Muscle of leg (tissue), 11 donors: ENCODE measurements around the gene ADGRD2. TPM values are rescaled to one million over a fixed set of nuclear protein-coding genes. Genes with fewer than 3 reads are reported as not detected.

Experiments used
- DNase-seq: peaks from one replicate; pipeline ENCODE4 v3.0.0; 2013
- H3K27ac ChIP-seq: one replicate; pipeline ENCODE4 v1.5.1; 2013; ENCODE audit warnings: mild to moderate bottlenecking, low read length, control low read depth
- H3K27me3 ChIP-seq: one replicate; pipeline ENCODE4 v1.6.1; 2013; ENCODE audit warnings: low read length; ENCODE audit not compliant: control insufficient read depth, insufficient read depth
- H3K36me3 ChIP-seq: one replicate; pipeline ENCODE4 v1.6.1; 2013; ENCODE audit warnings: low read length; ENCODE audit not compliant: control insufficient read depth, insufficient read depth
- H3K4me1 ChIP-seq: one replicate; pipeline ENCODE4 v1.6.1; 2013; ENCODE audit warnings: low read length; ENCODE audit not compliant: control insufficient read depth, insufficient read depth
- H3K4me3 ChIP-seq: one replicate; pipeline ENCODE4 v1.5.1; 2013; ENCODE audit warnings: low read length, control low read depth
- H3K9me3 ChIP-seq: replicated peaks from 2 replicates; pipeline ENCODE4 v1.6.1; 2013; ENCODE audit warnings: low read depth, low read length; ENCODE audit not compliant: control insufficient read depth
- WGBS: methylation state at CpG from one replicate; pipeline ENCODE4 v1.1.5; 2013; ENCODE audit warnings: missing lambda C conversion rate; ENCODE audit not compliant: insufficient coverage; 5-methylcytosine and 5-hydroxymethylcytosine counted together
- polyA plus RNA-seq, 8 donors: library from polyadenylated mRNA; unstranded; fragments of 120-200 nt; gene quantifications; one replicate each; pipeline versions ENCODE4 v1.2.1 to v1.2.3, GENCODE V29; 2013; ENCODE audit warnings: inconsistent platforms in 1 of 8, low replicate concordance in 1 of 8; ENCODE audit not compliant: insufficient read length in 8 of 8, insufficient read depth in 1 of 8
- total RNA-seq: library from RNA; stranded (reverse); fragments of 120-200 nt; gene quantifications from one replicate; pipeline ENCODE4 v1.2.4, GENCODE V29; 2013

Gene ADGRD2
- total and polyA plus RNA-seq, 9 donors: 0.06 to 0.25 (median 0.11) TPM; not detected in 5

DNA sequence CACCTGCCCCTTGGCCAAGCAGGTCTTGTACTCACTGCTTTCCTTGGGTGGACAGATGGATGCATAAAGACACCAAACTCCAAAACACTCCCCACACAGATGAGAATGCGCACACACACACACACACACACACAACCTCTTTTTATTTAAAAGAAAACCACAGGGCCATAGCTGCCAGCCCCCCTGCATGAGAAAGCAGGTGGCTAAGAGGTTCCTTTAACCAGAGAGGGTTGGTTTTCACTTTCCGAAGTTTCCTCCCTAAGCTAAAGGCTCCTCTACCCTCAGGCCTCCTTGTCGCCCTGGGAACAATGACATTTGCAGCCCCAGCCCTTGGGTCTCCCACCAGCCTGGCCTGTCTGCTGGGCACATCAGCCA, 45.8 kb downstream of the ADGRD2 start:
- peaks cover 4% of the 10 kb centered on the region for H3K4me1 ChIP-seq
- no peak overlapping the region for H3K4me3 ChIP-seq
- H3K27ac ChIP-seq: no peak overlapping the region
- 60% methylated on average over 2 of the region's 3 CpGs for WGBS
- H3K27me3 ChIP-seq: peaks cover 40% of the 10 kb centered on the region
- H3K36me3 ChIP-seq: no peaks in the 10 kb centered on the region
- no peaks in the 10 kb centered on the region for H3K9me3 ChIP-seq
- no peak for DNase-seq

DNA sequence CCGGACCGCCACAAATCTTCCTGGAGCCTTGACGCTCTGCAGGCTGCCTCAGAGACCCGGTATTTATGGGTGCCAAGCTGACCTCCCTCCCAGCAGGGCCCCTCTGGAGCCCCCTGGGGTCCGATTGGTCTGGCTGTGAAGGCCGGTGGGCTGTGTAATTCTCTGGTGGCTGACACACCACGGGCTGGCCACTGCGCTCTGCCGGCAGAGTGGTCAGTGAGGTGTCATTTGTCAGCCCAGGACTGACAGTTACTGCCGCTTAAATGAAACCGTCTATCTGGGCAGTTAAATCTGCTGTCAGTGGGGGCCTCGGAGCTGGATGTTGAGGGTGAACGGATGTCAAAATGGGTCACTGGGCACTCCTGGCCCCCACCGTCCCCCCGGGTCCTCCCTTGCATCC, 46.2 kb downstream of the ADGRD2 start:
- H3K36me3 ChIP-seq: no peaks in the 10 kb centered on the region
- no peak for DNase-seq
- WGBS: 35% methylated on average over 14 of the region's 15 CpGs
- peaks cover 44% of the 10 kb centered on the region for H3K27me3 ChIP-seq
- no peaks in the 10 kb centered on the region for H3K9me3 ChIP-seq
- no peak overlapping the region for H3K4me3 ChIP-seq
- no peak overlapping the region for H3K27ac ChIP-seq
- peaks cover 4% of the 10 kb centered on the region for H3K4me1 ChIP-seq

DNA sequence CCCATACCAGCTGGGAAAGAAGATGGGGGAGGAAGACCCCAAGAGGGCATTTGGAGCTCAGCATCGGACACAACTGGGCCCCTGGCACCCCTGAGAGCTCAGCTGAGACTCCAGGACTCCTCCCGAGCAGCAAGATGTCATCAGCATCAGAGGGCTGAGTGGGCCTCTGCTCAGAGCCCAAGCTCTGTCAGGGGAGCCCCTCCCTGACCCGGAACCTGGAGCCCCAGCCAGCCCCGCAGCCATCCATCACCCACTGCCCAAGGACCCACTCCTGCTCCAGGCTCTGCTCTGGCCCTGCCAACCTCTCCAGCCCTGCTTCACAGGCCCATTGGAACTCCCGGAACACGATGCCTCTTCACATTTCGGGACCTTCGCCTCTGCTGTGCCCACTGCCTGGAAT, 47.2 kb downstream of the ADGRD2 start:
- Histone ChIP-seq H3K4me1 (peaks cover 4% of the 10 kb centered on the region), H3K36me3 (no peaks in the 10 kb centered on the region), H3K27ac (no peak overlapping the region), H3K27me3 (peaks cover 53% of the 10 kb centered on the region), H3K9me3 (no peaks in the 10 kb centered on the region), H3K4me3 (no peak overlapping the region)
- 87% methylated on average over 7 of the region's 8 CpGs for WGBS
- DNase-seq: no peak

GRCh38 chr9:124498040-124498439, 47.8 kb downstream of the ADGRD2 start:
- Histone ChIP-seq H3K4me3 (no peak overlapping the region), H3K36me3 (no peaks in the 10 kb centered on the region), H3K27ac (no peak overlapping the region), H3K9me3 (no peaks in the 10 kb centered on the region), H3K4me1 (peaks cover 5% of the 10 kb centered on the region), H3K27me3 (peaks cover 59% of the 10 kb centered on the region)
- WGBS: 50% methylated on average over 4 of the region's 6 CpGs
- no peak for DNase-seq

DNA sequence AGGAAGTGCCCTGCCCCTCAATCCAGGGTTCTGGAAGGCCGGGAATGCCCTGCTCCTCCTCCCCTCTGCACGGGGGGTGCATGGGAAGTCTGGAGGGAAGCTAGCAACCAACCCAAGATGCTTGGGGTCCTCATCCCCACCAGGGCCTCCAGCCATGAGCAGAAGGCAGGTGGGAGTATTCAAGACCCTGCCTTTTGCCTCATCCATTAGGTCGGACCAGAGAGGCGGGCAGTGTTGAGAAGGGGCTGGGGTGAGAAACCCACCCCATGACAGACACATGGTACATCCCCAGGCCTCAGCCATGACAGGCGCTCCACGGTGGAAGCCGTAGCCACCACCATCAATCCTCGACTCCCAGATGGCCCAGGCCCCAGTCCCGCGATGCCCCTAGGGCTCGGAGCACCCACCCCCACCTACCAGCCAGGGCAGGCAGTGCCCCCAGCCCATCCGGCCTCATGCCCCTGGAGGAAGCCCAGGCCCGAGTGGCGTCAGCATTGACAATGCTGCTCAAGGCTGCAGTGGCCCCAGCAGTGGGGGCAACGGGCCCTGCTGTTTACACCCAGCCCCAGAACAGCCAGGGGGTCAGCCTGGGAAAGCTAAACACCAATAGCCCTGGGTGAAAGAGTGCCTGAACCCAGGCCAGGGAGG, 48.4 kb downstream of the ADGRD2 start:
- DNase-seq: no peak
- Histone ChIP-seq H3K27ac (no peak overlapping the region), H3K27me3 (peaks cover 63% of the 10 kb centered on the region), H3K4me3 (no peak overlapping the region), H3K36me3 (no peaks in the 10 kb centered on the region), H3K4me1 (peaks cover 8% of the 10 kb centered on the region), H3K9me3 (no peaks in the 10 kb centered on the region)
- WGBS: 72% methylated on average over 10 of the region's 15 CpGs

GRCh38 chr9:124499216-124499615, 49.0 kb downstream of the ADGRD2 start:
- Histone ChIP-seq H3K27me3 (peaks cover 66% of the 10 kb centered on the region), H3K4me1 (peaks cover 10% of the 10 kb centered on the region), H3K4me3 (no peak overlapping the region), H3K27ac (no peak overlapping the region), H3K36me3 (no peaks in the 10 kb centered on the region), H3K9me3 (no peaks in the 10 kb centered on the region)
- WGBS: 92% methylated on average over 2 of the region's 3 CpGs
- no peak for DNase-seq

DNA sequence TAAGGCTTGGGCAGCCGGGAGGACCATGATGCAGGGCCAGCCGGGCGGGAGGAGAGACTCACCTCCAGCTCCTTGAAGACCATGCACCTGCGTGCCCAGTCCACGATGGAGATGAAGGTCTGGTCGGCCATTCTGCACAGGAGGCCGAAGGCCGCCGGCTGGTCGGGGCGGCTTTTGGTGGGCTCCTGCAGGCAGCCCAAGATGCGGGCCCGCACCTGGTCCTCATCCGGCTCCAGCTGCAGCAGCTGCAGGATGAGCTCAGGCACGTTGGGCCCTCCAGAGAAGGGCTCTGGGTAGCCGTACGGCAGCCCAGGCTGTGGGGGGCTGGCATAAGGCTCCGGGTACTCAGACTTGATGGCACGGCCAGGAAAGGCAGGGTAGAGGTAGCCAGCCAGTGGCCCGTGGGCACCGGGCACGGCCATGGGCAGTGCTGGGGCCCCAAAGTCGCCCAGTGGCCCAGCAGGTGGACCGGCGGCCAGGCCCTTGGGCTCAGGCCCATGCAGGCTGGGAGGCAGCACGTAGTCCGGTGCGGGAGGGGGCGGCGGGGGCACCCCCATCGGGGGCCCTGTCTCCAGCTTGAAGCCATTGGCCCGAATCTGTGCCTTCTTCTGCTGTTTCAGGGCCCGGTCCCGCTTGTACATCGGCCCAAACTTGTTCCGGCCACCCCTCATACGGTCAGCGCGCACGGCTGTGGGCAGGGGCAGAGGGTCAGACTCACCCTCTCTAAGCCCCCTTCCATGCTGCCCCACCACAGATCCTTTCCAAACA, 50.0 kb downstream of the ADGRD2 start:
- peaks cover 12% of the 10 kb centered on the region for H3K4me1 ChIP-seq
- DNase-seq: no peak
- WGBS: 76% methylated on average over 40 of the region's 40 CpGs
- no peaks in the 10 kb centered on the region for H3K36me3 ChIP-seq
- no peaks in the 10 kb centered on the region for H3K9me3 ChIP-seq
- peaks cover 73% of the 10 kb centered on the region for H3K27me3 ChIP-seq
- no peak overlapping the region for H3K27ac ChIP-seq
- no peak overlapping the region for H3K4me3 ChIP-seq

DNA sequence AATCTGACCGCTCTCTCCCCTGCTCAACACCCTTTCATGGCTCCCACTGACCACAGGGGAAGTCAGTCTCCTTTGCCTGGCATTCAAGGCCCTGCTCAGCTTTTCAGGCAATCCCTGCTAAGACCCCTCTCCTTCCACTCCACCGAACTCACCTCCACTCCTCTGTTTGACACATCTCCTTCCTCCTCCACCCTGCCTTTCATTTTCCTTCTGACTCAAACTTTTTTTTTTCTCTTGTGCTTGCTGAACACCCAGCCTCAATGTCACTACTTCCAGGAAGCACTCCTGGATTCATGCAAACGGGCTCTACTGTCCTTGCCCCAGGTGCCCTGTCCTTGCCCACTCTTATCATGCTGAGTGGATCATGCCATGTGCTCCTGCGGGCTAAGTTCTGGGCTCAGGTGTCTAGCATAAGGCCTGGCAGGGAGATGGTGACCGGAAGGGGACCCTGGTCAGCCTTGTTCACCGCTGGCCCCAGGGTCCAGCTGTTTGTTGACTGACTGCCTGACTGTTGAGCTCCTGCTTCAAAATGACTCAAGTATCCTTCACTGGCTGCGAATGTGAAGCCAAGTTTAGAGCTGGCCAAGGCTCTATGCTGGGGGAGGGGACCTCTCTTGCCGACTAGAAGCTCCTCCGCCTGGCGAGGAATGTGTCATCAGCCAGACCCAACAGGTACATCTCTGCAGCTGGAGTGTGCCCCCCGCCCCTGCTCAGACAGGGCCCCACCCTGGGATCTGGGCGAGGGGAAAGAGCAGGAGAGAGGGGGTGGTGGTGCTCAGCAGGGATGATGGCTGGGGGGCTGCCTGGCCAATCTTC, 50.8 kb downstream of the ADGRD2 start:
- no peaks in the 10 kb centered on the region for H3K36me3 ChIP-seq
- no peak overlapping the region for H3K4me3 ChIP-seq
- H3K27me3 ChIP-seq: peaks cover 79% of the 10 kb centered on the region
- no peaks in the 10 kb centered on the region for H3K9me3 ChIP-seq
- H3K27ac ChIP-seq: no peak overlapping the region
- WGBS: 61% methylated on average over 9 of the region's 12 CpGs
- H3K4me1 ChIP-seq: peaks cover 12% of the 10 kb centered on the region
- DNase-seq: no peak

- Histone ChIP-seq H3K4me1 (peaks cover 12% of the 10 kb centered on the region), H3K27me3 (peaks cover 82% of the 10 kb centered on the region), H3K36me3 (no peaks in the 10 kb centered on the region), H3K9me3 (no peaks in the 10 kb centered on the region), H3K27ac (no peak overlapping the region), H3K4me3 (no peak overlapping the region)
- 25% methylated on average over 6 of the region's 11 CpGs for WGBS
- no peak for DNase-seq
Observed at GRCh38 chr9:124501771-124502320, 51.6 kb downstream of the ADGRD2 start.
